Measurements from ENCODE around the gene GATA6. TPM values are rescaled to one million over a fixed set of nuclear protein-coding genes. Genes with fewer than 3 reads are reported as not detected.

GATA6 gene
- polyA plus RNA-seq, 3 donors = 0.04 TPM; not detected in 2

- Histone ChIP-seq H3K9ac (ENCODE audit: insufficient read depth, low read length, poor library complexity, severe bottlenecking) (no peak overlapping the region), H3K27ac (ENCODE audit: low read depth in 1 of 2, low read length in 2 of 2) (no peak overlapping the region), H3K4me1 (ENCODE audit: control insufficient read depth in 1 of 2, insufficient read depth in 2 of 2, low read length in 2 of 2) (no peaks in the 10 kb centered on the region), H2AFZ (ENCODE audit: insufficient read depth, low read depth, low read length, poor library complexity, severe bottlenecking) (no peak overlapping the region), H3K4me2 (replicated peaks; ENCODE audit: extremely low read depth, low read length, poor library complexity, severe bottlenecking) (no peak overlapping the region), H3K9me3 (replicated peaks in 1 of 2; ENCODE audit: control insufficient read depth in 1 of 2, insufficient read depth in 1 of 2, low read length in 2 of 2) (no peaks in the 10 kb centered on the region), H3K79me2 (ENCODE audit: insufficient read depth, low read length) (no peaks in the 10 kb centered on the region), H3K4me3 (replicated peaks in 1 of 3; ENCODE audit: low read depth in 2 of 3, low read length in 3 of 3) (no peak overlapping the region), H3K27me3 (ENCODE audit: control insufficient read depth in 2 of 2, insufficient read depth in 2 of 2, low read length in 2 of 2) (peaks cover 0 to 4% of the 10 kb centered on the region in 2 donors), H3K36me3 (replicated peaks in 1 of 2; ENCODE audit: control insufficient read depth in 1 of 2, insufficient read depth in 2 of 2, low read length in 2 of 2) (no peaks in the 10 kb centered on the region), H4K20me1 (ENCODE audit: insufficient read depth, low read length) (no peaks in the 10 kb centered on the region)
- H3K36me3 Mint-ChIP-seq = no peaks in the 10 kb centered on the region
- H3K4me1 Mint-ChIP-seq = no peaks in the 10 kb centered on the region
- peaks cover 0 to 2% (median 0%) of the 10 kb centered on the region in 7 donors for H3K9me3 Mint-ChIP-seq
- no peak overlapping the region for H3K4me3 Mint-ChIP-seq
- no peak for DNase-seq
- 91% methylated on average over 1 of the region's 1 CpG for WGBS (ENCODE audit: insufficient coverage)
- TF ChIP-seq, protein P1, sequence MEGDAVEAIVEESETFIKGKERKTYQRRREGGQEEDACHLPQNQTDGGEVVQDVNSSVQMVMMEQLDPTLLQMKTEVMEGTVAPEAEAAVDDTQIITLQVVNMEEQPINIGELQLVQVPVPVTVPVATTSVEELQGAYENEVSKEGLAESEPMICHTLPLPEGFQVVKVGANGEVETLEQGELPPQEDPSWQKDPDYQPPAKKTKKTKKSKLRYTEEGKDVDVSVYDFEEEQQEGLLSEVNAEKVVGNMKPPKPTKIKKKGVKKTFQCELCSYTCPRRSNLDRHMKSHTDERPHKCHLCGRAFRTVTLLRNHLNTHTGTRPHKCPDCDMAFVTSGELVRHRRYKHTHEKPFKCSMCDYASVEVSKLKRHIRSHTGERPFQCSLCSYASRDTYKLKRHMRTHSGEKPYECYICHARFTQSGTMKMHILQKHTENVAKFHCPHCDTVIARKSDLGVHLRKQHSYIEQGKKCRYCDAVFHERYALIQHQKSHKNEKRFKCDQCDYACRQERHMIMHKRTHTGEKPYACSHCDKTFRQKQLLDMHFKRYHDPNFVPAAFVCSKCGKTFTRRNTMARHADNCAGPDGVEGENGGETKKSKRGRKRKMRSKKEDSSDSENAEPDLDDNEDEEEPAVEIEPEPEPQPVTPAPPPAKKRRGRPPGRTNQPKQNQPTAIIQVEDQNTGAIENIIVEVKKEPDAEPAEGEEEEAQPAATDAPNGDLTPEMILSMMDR (IDR thresholded peaks at IDR 0.05) = no peak
- intact Hi-C loops (cut with micrococcal nuclease) = no loop called here
- H3K27ac Mint-ChIP-seq = no peak overlapping the region
- peaks cover 5 to 14% (median 6%) of the 10 kb centered on the region in 3 donors for H3K27me3 Mint-ChIP-seq (ENCODE audit: low read depth in 3 of 3)
Observed at GRCh38 chr18:22204214-22204536, 34.8 kb downstream of the GATA6 start.

GRCh38 chr18:22204996-22205395, 35.6 kb downstream of the GATA6 start:
- H2AFZ ChIP-seq (ENCODE audit: insufficient read depth, low read depth, low read length, poor library complexity, severe bottlenecking) = no peak overlapping the region
- no peaks in the 10 kb centered on the region for H3K79me2 ChIP-seq (ENCODE audit: insufficient read depth, low read length)
- H3K9ac ChIP-seq (ENCODE audit: insufficient read depth, low read length, poor library complexity, severe bottlenecking) = no peak overlapping the region
- H3K9me3 Mint-ChIP-seq = peaks cover 0 to 2% (median 0%) of the 10 kb centered on the region in 7 donors
- no peak overlapping the region for H3K4me2 ChIP-seq (replicated peaks; ENCODE audit: extremely low read depth, low read length, poor library complexity, severe bottlenecking)
- no peaks in the 10 kb centered on the region for H3K36me3 Mint-ChIP-seq
- peaks cover 2 to 9% (median 3%) of the 10 kb centered on the region in 3 donors for H3K27me3 Mint-ChIP-seq (ENCODE audit: low read depth in 3 of 3)
- TF ChIP-seq, protein P1 (IDR thresholded peaks at IDR 0.05) = no peak
- H3K27me3 ChIP-seq (ENCODE audit: control insufficient read depth in 2 of 2, insufficient read depth in 2 of 2, low read length in 2 of 2) = peaks cover 0 to 2% of the 10 kb centered on the region in 2 donors
- H3K36me3 ChIP-seq (replicated peaks in 1 of 2; ENCODE audit: control insufficient read depth in 1 of 2, insufficient read depth in 2 of 2, low read length in 2 of 2) = no peaks in the 10 kb centered on the region
- H3K4me3 Mint-ChIP-seq = no peak overlapping the region
- H4K20me1 ChIP-seq (ENCODE audit: insufficient read depth, low read length) = no peaks in the 10 kb centered on the region
- no peaks in the 10 kb centered on the region for H3K4me1 ChIP-seq (ENCODE audit: control insufficient read depth in 1 of 2, insufficient read depth in 2 of 2, low read length in 2 of 2)
- no peak overlapping the region for H3K27ac ChIP-seq (ENCODE audit: low read depth in 1 of 2, low read length in 2 of 2)
- no peaks in the 10 kb centered on the region for H3K4me1 Mint-ChIP-seq
- H3K27ac Mint-ChIP-seq = no peak overlapping the region
- no peak for DNase-seq
- 100% methylated on average over 2 of the region's 6 CpGs for WGBS (ENCODE audit: insufficient coverage)
- H3K4me3 ChIP-seq (replicated peaks in 1 of 3; ENCODE audit: low read depth in 2 of 3, low read length in 3 of 3) = no peak overlapping the region
- no peaks in the 10 kb centered on the region for H3K9me3 ChIP-seq (replicated peaks in 1 of 2; ENCODE audit: control insufficient read depth in 1 of 2, insufficient read depth in 1 of 2, low read length in 2 of 2)
- intact Hi-C loops (cut with micrococcal nuclease) = no loop called here

Measured in CD14-positive monocyte (primary cell).